SU-DHL-6 (cell line): ENCODE measurements around the gene STYXL1.

Source experiments
- CTCF ChIP-seq: fragments of 200-600 bp; sonication (generic); IDR thresholded peaks from one replicate; pipeline ENCODE4 v1.5.1; 2017; ENCODE audit warnings: antibody characterized with exemption, mild to moderate bottlenecking, low read length, moderate library complexity; ENCODE audit not compliant: insufficient read depth, poor library complexity, severe bottlenecking
- EZH2phosphoT487 ChIP-seq: fragments of 200-600 bp; sonication (generic), shearing (Covaris generic); conservative IDR thresholded peaks from 2 replicates; pipeline ENCODE4 v1.6.1; 2018; ENCODE audit warnings: mild to moderate bottlenecking, antibody characterized with exemption, low read length, moderate library complexity, mixed read lengths

- TF ChIP-seq EZH2phosphoT487, result no peak
- TF ChIP-seq CTCF, result no peak
Measured at GRCh38 chr7:76009672-76010600, 37.9 kb downstream of the STYXL1 start.
